GM18526 (cell line): Measurements from ENCODE around the gene NFRKB.

ENCODE experiments used
- POLR2A ChIP-seq: IDR thresholded peaks from 3 replicates; pipeline ENCODE4 v1.6.1; 2011; ENCODE audit not compliant: insufficient read length; ENCODE audit errors: extremely low read depth

The NFRKB gene

GRCh38 chr11:129861702-129862522, 33.5 kb downstream of the NFRKB start:
- no peak for TF ChIP-seq POLR2A

GRCh38 chr11:129856036-129856435, 39.3 kb downstream of the NFRKB start:
- TF ChIP-seq POLR2A: no peak

- TF ChIP-seq POLR2A: no peak
Observed at GRCh38 chr11:129855086-129855485, 40.3 kb downstream of the NFRKB start.

- TF ChIP-seq POLR2A: no peak
Observed at GRCh38 chr11:129854232-129854805, 41.1 kb downstream of the NFRKB start.

GRCh38 chr11:129853518-129854231, 41.7 kb downstream of the NFRKB start:
- no peak for TF ChIP-seq POLR2A

- TF ChIP-seq POLR2A: no peak
Observed at GRCh38 chr11:129852125-129852740, 43.1 kb downstream of the NFRKB start.

GRCh38 chr11:129849447-129850130, 45.8 kb downstream of the NFRKB start:
- TF ChIP-seq POLR2A: no peak

- no peak for TF ChIP-seq POLR2A
Observed at GRCh38 chr11:129846508-129847335, 48.7 kb downstream of the NFRKB start.
